Right renal cortex interstitium (tissue), 3 donors: ENCODE results near the gene PLRG1. TPM values are rescaled to one million over a fixed set of nuclear protein-coding genes. Genes with fewer than 3 reads are reported as not detected.
A peak's percentile ranks its signal among the peaks of the same experiment; 100 is the strongest.

Source experiments
- DNase-seq, 3 donors: peaks; one replicate each; pipeline ENCODE4 v3.0.0-alpha.2; 2013; ENCODE audit warnings: low read depth in 3 of 3, low spot score in 2 of 3
- polyA plus RNA-seq, 3 donors: library from polyadenylated mRNA; unstranded; fragments of 120-200 nt; gene quantifications; one replicate each; pipeline ENCODE4 v1.2.1, GENCODE V29; 2013; ENCODE audit not compliant: insufficient read length in 3 of 3

The PLRG1 gene
- polyA plus RNA-seq, 3 donors: 116 to 126 (median 125) TPM

GRCh38 chr4:154577324-154577723 lies 27.1 kb upstream of the PLRG1 start:
- DNase-seq: no peak

GRCh38 chr4:154574311-154574710 lies 24.1 kb upstream of the PLRG1 start:
- no peak for DNase-seq

GRCh38 chr4:154573190-154573870 lies 23.1 kb upstream of the PLRG1 start:
- no peak for DNase-seq

- DNase-seq: no peak
Observed at GRCh38 chr4:154569584-154569983, 19.4 kb upstream of the PLRG1 start.

GRCh38 chr4:154569028-154569427 lies 18.8 kb upstream of the PLRG1 start:
- DNase-seq: no peak

- DNase-seq: no peak
Observed at GRCh38 chr4:154566639-154567204, 16.5 kb upstream of the PLRG1 start.

GRCh38 chr4:154565704-154566103 lies 15.5 kb upstream of the PLRG1 start:
- no peak for DNase-seq

GRCh38 chr4:154564311-154564710 lies 14.1 kb upstream of the PLRG1 start:
- no peak for DNase-seq

GRCh38 chr4:154562697-154563254 lies 12.6 kb upstream of the PLRG1 start, which contains the start of gene FGB:
TSS of gene FGB (plus strand) at chr4:154563011. CDS start at chr4:154563019, 8 bp downstream.
- no peak for DNase-seq

GRCh38 chr4:154560824-154561231 lies 10.6 kb upstream of the PLRG1 start:
- DNase-seq: no peak

GRCh38 chr4:154560419-154560801 lies 10.2 kb upstream of the PLRG1 start:
- DNase-seq: no peak

- DNase-seq: no peak
Observed at GRCh38 chr4:154559494-154560418, 9.6 kb upstream of the PLRG1 start.

- no peak for DNase-seq
Observed at GRCh38 chr4:154559141-154559493, 8.9 kb upstream of the PLRG1 start.

- peak in 2 of 3 donors; percentile 45 to 61 for DNase-seq
Observed at GRCh38 chr4:154551872-154552686, 1.9 kb upstream of the PLRG1 start.

- DNase-seq: no peak
Observed at GRCh38 chr4:154545689-154546088, 4.5 kb downstream of the PLRG1 start.

GRCh38 chr4:154542271-154542879 lies 7.8 kb downstream of the PLRG1 start:
- no peak for DNase-seq

GRCh38 chr4:154534296-154534695 lies 15.9 kb downstream of the PLRG1 start:
- no peak for DNase-seq

- DNase-seq: no peak
Observed at GRCh38 chr4:154529728-154530519, 20.3 kb downstream of the PLRG1 start.

GRCh38 chr4:154528869-154529268 lies 21.3 kb downstream of the PLRG1 start:
- no peak for DNase-seq
